Hepatic stellate cell (primary cell): Measurements from ENCODE around the gene SLC9B2.

ENCODE experiments used
- DNase-seq: peaks from one replicate; pipeline ENCODE4 v3.0.0; 2011; ENCODE audit warnings: low spot score

The SLC9B2 gene

GRCh38 chr4:103075894-103076746 lies 441 bp downstream of the SLC9B2 start:
- DNase-seq = peak; percentile 55

GRCh38 chr4:103075435-103075893 lies 1.1 kb downstream of the SLC9B2 start:
- DNase-seq = peak; percentile 51

- DNase-seq = no peak
These were observed 1.7 kb downstream of the SLC9B2 start for GRCh38 chr4:103074744-103075434.

GRCh38 chr4:103073792-103074438 lies 2.6 kb downstream of the SLC9B2 start:
- DNase-seq = no peak

GRCh38 chr4:103067841-103068547 lies 8.6 kb downstream of the SLC9B2 start:
- DNase-seq = no peak

- DNase-seq = no peak
These were observed 16.0 kb downstream of the SLC9B2 start for GRCh38 chr4:103060453-103061148.

GRCh38 chr4:103054030-103054429 lies 22.5 kb downstream of the SLC9B2 start:
- no peak for DNase-seq

- no peak for DNase-seq
These were observed 23.8 kb downstream of the SLC9B2 start for GRCh38 chr4:103052779-103053178.

GRCh38 chr4:103052145-103052544 lies 24.4 kb downstream of the SLC9B2 start:
- no peak for DNase-seq

- no peak for DNase-seq
These were observed 25.7 kb downstream of the SLC9B2 start for GRCh38 chr4:103050736-103051436.

GRCh38 chr4:103046416-103047290 lies 29.9 kb downstream of the SLC9B2 start:
- DNase-seq = peak; percentile 31

GRCh38 chr4:103044183-103044582 lies 32.4 kb downstream of the SLC9B2 start:
- no peak for DNase-seq

- DNase-seq = no peak
These were observed 40.4 kb downstream of the SLC9B2 start for GRCh38 chr4:103036169-103036568.

GRCh38 chr4:103032574-103032973 lies 44.0 kb downstream of the SLC9B2 start:
- no peak for DNase-seq

- DNase-seq = no peak
These were observed 45.8 kb downstream of the SLC9B2 start for GRCh38 chr4:103030791-103031190.

GRCh38 chr4:103029300-103029699 lies 47.3 kb downstream of the SLC9B2 start:
- no peak for DNase-seq

- no peak for DNase-seq
These were observed 49.7 kb downstream of the SLC9B2 start for GRCh38 chr4:103026868-103027267.

GRCh38 chr4:103024996-103025395 lies 51.6 kb downstream of the SLC9B2 start:
- DNase-seq = no peak

- no peak for DNase-seq
These were observed 55.4 kb downstream of the SLC9B2 start for GRCh38 chr4:103021120-103021519.
